ENCODE results near the gene CALCOCO2. TPM values are rescaled to one million over a fixed set of nuclear protein-coding genes. Genes with fewer than 3 reads are reported as not detected.
A peak's percentile ranks its signal among the peaks of the same experiment; 100 is the strongest.

CALCOCO2 gene
- total RNA-seq, 1 experiment from 2014 or later, result 29.7 TPM

GRCh38 chr17:48908047-48908843 lies 77.4 kb downstream of the CALCOCO2 start, which contains the start of gene UBE2Z:
UBE2Z (plus strand) TSS chr17:48908407; CDS start chr17:48908504, 97 bp downstream.
- H3K4me1 ChIP-seq (ENCODE audit: low read length), result peaks cover 28% of the 10 kb centered on the region
- H3K36me3 ChIP-seq (ENCODE audit: insufficient read depth, low read length), result peaks cover 32% of the 10 kb centered on the region; the same call in 1 of the 2 replicates
- peak within 1 kb of the TSS; percentile 65 for H3K4me3 ChIP-seq (ENCODE audit: low read length)
- H3K27me3 ChIP-seq (ENCODE audit: low read length), result no peaks in the 10 kb centered on the region
- H3K4me2 ChIP-seq (ENCODE audit: low read depth, low read length, poor library complexity, severe bottlenecking), result peak within 1 kb of the TSS; percentile 77
- H3K27ac ChIP-seq (ENCODE audit: low read length), result peak within 1 kb of the TSS; percentile 75
- no peaks in the 10 kb centered on the region for H3K9me3 ChIP-seq (ENCODE audit: low read length)
- H3K79me2 ChIP-seq (ENCODE audit: low read length), result peaks cover 52% of the 10 kb centered on the region
- H3K9me2 ChIP-seq (replicated peaks; ENCODE audit: insufficient read depth, low read length), result no peaks in the 10 kb centered on the region
- peak within 1 kb of the TSS; percentile 99 for H3K9ac ChIP-seq (ENCODE audit: low read length)
- peak; percentile 97 for DNase-seq
- 0 out of 2 replicates have a peak within 1 kb of the TSS, but pooled peaks have one; percentile 4 for H2AFZ ChIP-seq (ENCODE audit: low read length)
- peaks cover 28% of the 10 kb centered on the region; the same call in 1 of the 2 replicates for H4K20me1 ChIP-seq (ENCODE audit: insufficient read depth, low read depth, low read length)

DNA sequence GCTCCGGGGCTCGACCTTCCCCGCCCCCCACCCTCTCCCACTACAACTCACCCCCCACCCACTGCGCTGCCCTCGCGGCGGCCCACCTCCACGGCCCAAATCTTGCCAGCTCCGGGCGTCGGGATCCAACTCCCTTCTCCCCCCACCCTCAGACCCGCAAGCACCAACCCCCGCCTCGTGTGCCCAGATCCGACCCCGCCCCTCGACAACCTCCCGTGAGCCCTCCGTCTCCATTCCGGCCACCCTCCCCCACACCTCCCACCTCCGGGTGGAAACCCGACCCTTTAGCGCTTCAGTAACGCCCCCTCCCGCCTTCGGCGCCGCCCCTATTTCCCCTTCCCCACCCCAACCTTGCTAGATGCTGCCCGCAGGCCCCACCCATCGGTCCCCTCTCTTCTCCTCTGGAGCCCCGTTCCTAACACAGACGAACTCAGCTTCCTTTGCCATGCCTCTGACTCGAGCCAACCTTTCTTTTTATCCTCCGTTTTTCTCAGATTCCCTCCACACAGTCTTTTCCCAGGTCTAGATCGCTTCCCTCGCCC lies 78.1 kb downstream of the CALCOCO2 start:
- no peak overlapping the region for H2AFZ ChIP-seq (ENCODE audit: low read length)
- H3K79me2 ChIP-seq (ENCODE audit: low read length), result peaks cover 58% of the 10 kb centered on the region
- peak overlapping the region; percentile 75 for H3K27ac ChIP-seq (ENCODE audit: low read length)
- peaks cover 28% of the 10 kb centered on the region; the same call in 1 of the 2 replicates for H4K20me1 ChIP-seq (ENCODE audit: insufficient read depth, low read depth, low read length)
- H3K4me1 ChIP-seq (ENCODE audit: low read length), result peaks cover 28% of the 10 kb centered on the region
- DNase-seq, result peak; percentile 96
- H3K4me3 ChIP-seq (ENCODE audit: low read length), result peak overlapping the region; percentile 65
- H3K4me2 ChIP-seq (ENCODE audit: low read depth, low read length, poor library complexity, severe bottlenecking), result peak overlapping the region; percentile 77
- H3K36me3 ChIP-seq (ENCODE audit: insufficient read depth, low read length), result peaks cover 32% of the 10 kb centered on the region; the same call in 1 of the 2 replicates
- no peaks in the 10 kb centered on the region for H3K9me2 ChIP-seq (replicated peaks; ENCODE audit: insufficient read depth, low read length)
- H3K27me3 ChIP-seq (ENCODE audit: low read length), result no peaks in the 10 kb centered on the region
- no peaks in the 10 kb centered on the region for H3K9me3 ChIP-seq (ENCODE audit: low read length)
- H3K9ac ChIP-seq (ENCODE audit: low read length), result peak overlapping the region; percentile 99

- peaks cover 31% of the 10 kb centered on the region for H3K4me1 ChIP-seq (ENCODE audit: low read length)
- no peak overlapping the region for H2AFZ ChIP-seq (ENCODE audit: low read length)
- no peaks in the 10 kb centered on the region for H3K9me2 ChIP-seq (replicated peaks; ENCODE audit: insufficient read depth, low read length)
- no peaks in the 10 kb centered on the region for H3K9me3 ChIP-seq (ENCODE audit: low read length)
- peak overlapping the region; percentile 65 for H3K4me3 ChIP-seq (ENCODE audit: low read length)
- no peak for DNase-seq
- peak overlapping the region; percentile 77 for H3K4me2 ChIP-seq (ENCODE audit: low read depth, low read length, poor library complexity, severe bottlenecking)
- no peaks in the 10 kb centered on the region for H3K27me3 ChIP-seq (ENCODE audit: low read length)
- H3K36me3 ChIP-seq (ENCODE audit: insufficient read depth, low read length), result peaks cover 32% of the 10 kb centered on the region; the same call in 1 of the 2 replicates
- peaks cover 32% of the 10 kb centered on the region; the same call in 1 of the 2 replicates for H4K20me1 ChIP-seq (ENCODE audit: insufficient read depth, low read depth, low read length)
- peak overlapping the region; percentile 99 for H3K9ac ChIP-seq (ENCODE audit: low read length)
- H3K27ac ChIP-seq (ENCODE audit: low read length), result no peak overlapping the region
- peaks cover 65% of the 10 kb centered on the region for H3K79me2 ChIP-seq (ENCODE audit: low read length)
Observed at GRCh38 chr17:48909783-48910182, 78.9 kb downstream of the CALCOCO2 start.

GRCh38 chr17:48910370-48910769 lies 79.5 kb downstream of the CALCOCO2 start:
- no peaks in the 10 kb centered on the region for H3K9me2 ChIP-seq (replicated peaks; ENCODE audit: insufficient read depth, low read length)
- no peak for DNase-seq
- H3K36me3 ChIP-seq (ENCODE audit: insufficient read depth, low read length), result peaks cover 34% of the 10 kb centered on the region; the same call in 1 of the 2 replicates
- no peaks in the 10 kb centered on the region for H3K27me3 ChIP-seq (ENCODE audit: low read length)
- H3K79me2 ChIP-seq (ENCODE audit: low read length), result peaks cover 71% of the 10 kb centered on the region
- peak overlapping the region; percentile 99; the same call in 1 of the 2 replicates for H3K9ac ChIP-seq (ENCODE audit: low read length)
- peaks cover 35% of the 10 kb centered on the region for H3K4me1 ChIP-seq (ENCODE audit: low read length)
- no peak overlapping the region for H2AFZ ChIP-seq (ENCODE audit: low read length)
- H3K4me3 ChIP-seq (ENCODE audit: low read length), result peak overlapping the region; percentile 65; the same call in 1 of the 2 replicates
- peaks cover 33% of the 10 kb centered on the region; the same call in 1 of the 2 replicates for H4K20me1 ChIP-seq (ENCODE audit: insufficient read depth, low read depth, low read length)
- peak overlapping the region; percentile 77 for H3K4me2 ChIP-seq (ENCODE audit: low read depth, low read length, poor library complexity, severe bottlenecking)
- no peaks in the 10 kb centered on the region for H3K9me3 ChIP-seq (ENCODE audit: low read length)
- no peak overlapping the region for H3K27ac ChIP-seq (ENCODE audit: low read length)

- H3K4me3 ChIP-seq (ENCODE audit: low read length), result no peak overlapping the region
- H2AFZ ChIP-seq (ENCODE audit: low read length), result no peak overlapping the region
- no peaks in the 10 kb centered on the region for H3K9me3 ChIP-seq (ENCODE audit: low read length)
- no peak overlapping the region for H3K27ac ChIP-seq (ENCODE audit: low read length)
- no peaks in the 10 kb centered on the region for H3K9me2 ChIP-seq (replicated peaks; ENCODE audit: insufficient read depth, low read length)
- H3K27me3 ChIP-seq (ENCODE audit: low read length), result no peaks in the 10 kb centered on the region
- H3K4me1 ChIP-seq (ENCODE audit: low read length), result peaks cover 36% of the 10 kb centered on the region
- DNase-seq, result no peak
- H3K79me2 ChIP-seq (ENCODE audit: low read length), result peaks cover 80% of the 10 kb centered on the region
- no peak overlapping the region for H3K9ac ChIP-seq (ENCODE audit: low read length)
- H3K4me2 ChIP-seq (ENCODE audit: low read depth, low read length, poor library complexity, severe bottlenecking), result no peak overlapping the region
- H4K20me1 ChIP-seq (ENCODE audit: insufficient read depth, low read depth, low read length), result peaks cover 38% of the 10 kb centered on the region; the same call in 1 of the 2 replicates
- peaks cover 44% of the 10 kb centered on the region; the same call in 1 of the 2 replicates for H3K36me3 ChIP-seq (ENCODE audit: insufficient read depth, low read length)
Observed at GRCh38 chr17:48912476-48912875, 81.6 kb downstream of the CALCOCO2 start.

Small RNAs within 50 kb of the gene (small RNA-seq; reads per million reads assigned to genes)
- gene AC068531.1, result not detected
- gene RF00263, result not detected

Other genes with a start within 250 kb of the CALCOCO2 start
- gene HOXB3, start 240.8 kb upstream of the CALCOCO2 start, total RNA-seq (2014; rRNA removed; shearing (Covaris generic); ENCODE audit: low replicate concordance), result 0.97 and 6.6 TPM in 2 replicates
- not detected in 2 replicates for gene HOXB5, start 237.3 kb upstream of the CALCOCO2 start, total RNA-seq (2014; rRNA removed; shearing (Covaris generic); ENCODE audit: low replicate concordance)
- 0.48 and 0.65 TPM in 2 replicates for gene HOXB6, start 226.0 kb upstream of the CALCOCO2 start, total RNA-seq (2014; rRNA removed; shearing (Covaris generic); ENCODE audit: low replicate concordance)
- gene HOXB7, start 220.0 kb upstream of the CALCOCO2 start, total RNA-seq (2014; rRNA removed; shearing (Covaris generic); ENCODE audit: low replicate concordance), result 9.7 and 12.1 TPM in 2 replicates
- 4.2 TPM in 1 of 2 replicates, not detected in the other for gene HOXB8, start 215.7 kb upstream of the CALCOCO2 start, total RNA-seq (2014; rRNA removed; shearing (Covaris generic); ENCODE audit: low replicate concordance)
- gene HOXB9, start 204.7 kb upstream of the CALCOCO2 start, total RNA-seq (2014; rRNA removed; shearing (Covaris generic); ENCODE audit: low replicate concordance), result 0.82 and 3.1 TPM in 2 replicates
- gene PRAC1, start 108.5 kb upstream of the CALCOCO2 start, total RNA-seq (2014; rRNA removed; shearing (Covaris generic); ENCODE audit: low replicate concordance), result not detected in 2 replicates
- gene PRAC2, start 107.8 kb upstream of the CALCOCO2 start, total RNA-seq (2014; rRNA removed; shearing (Covaris generic); ENCODE audit: low replicate concordance), result not detected in 2 replicates
- gene HOXB13, start 102.3 kb upstream of the CALCOCO2 start, total RNA-seq (2014; rRNA removed; shearing (Covaris generic); ENCODE audit: low replicate concordance), result not detected in 2 replicates
- not detected in 2 replicates for gene TTLL6, start 13.8 kb upstream of the CALCOCO2 start, total RNA-seq (2014; rRNA removed; shearing (Covaris generic); ENCODE audit: low replicate concordance)
- gene ATP5MC1, start 61.8 kb downstream of the CALCOCO2 start, total RNA-seq (2014; rRNA removed; shearing (Covaris generic); ENCODE audit: low replicate concordance), result 120 and 167 TPM in 2 replicates
- 43.8 and 47.1 TPM in 2 replicates for gene UBE2Z, start 77.4 kb downstream of the CALCOCO2 start, total RNA-seq (2014; rRNA removed; shearing (Covaris generic); ENCODE audit: low replicate concordance)
- 56.0 and 165 TPM in 2 replicates for gene SNF8, start 113.8 kb downstream of the CALCOCO2 start, total RNA-seq (2014; rRNA removed; shearing (Covaris generic); ENCODE audit: low replicate concordance)
- not detected in 2 replicates for gene GIP, start 137.6 kb downstream of the CALCOCO2 start, total RNA-seq (2014; rRNA removed; shearing (Covaris generic); ENCODE audit: low replicate concordance)
- gene IGF2BP1, start 166.3 kb downstream of the CALCOCO2 start, total RNA-seq (2014; rRNA removed; shearing (Covaris generic); ENCODE audit: low replicate concordance), result not detected in 2 replicates

Measured in Karpas-422 (cell line).